PFSK-1 (cell line): Measurements from ENCODE around the gene TNFRSF13B.

ENCODE experiments used
- FOXP2 ChIP-seq: optimal IDR thresholded peaks from 2 replicates; pipeline ENCODE3; 2011; ENCODE audit warnings: borderline replicate concordance, control low read depth, inconsistent platforms; ENCODE audit not compliant: insufficient read depth; ENCODE audit errors: extremely low read length, extremely low read depth
- POLR2AphosphoS5 ChIP-seq: IDR thresholded peaks from 2 replicates; pipeline ENCODE4 v1.6.1; 2012; ENCODE audit warnings: low read depth, mild to moderate bottlenecking, control low read depth, low read length, moderate library complexity
- REST ChIP-seq, 2 experiments: IDR thresholded peaks; 2 replicates each; pipeline versions ENCODE4 v1.6.1 to v1.8.0; 2011 to 2012; ENCODE audit warnings: low read depth in 2 of 2, low read length in 2 of 2, control low read depth in 1 of 2, inconsistent platforms in 1 of 2, mild to moderate bottlenecking in 1 of 2, moderate library complexity in 1 of 2; ENCODE audit not compliant: insufficient read depth in 1 of 2
- SIN3A ChIP-seq: IDR thresholded peaks from 2 replicates; pipeline ENCODE4 v1.6.1; 2012; ENCODE audit warnings: mild to moderate bottlenecking, low read length, moderate library complexity, borderline replicate concordance; ENCODE audit not compliant: insufficient read depth
- TAF1 ChIP-seq: IDR thresholded peaks from 2 replicates; pipeline ENCODE4 v1.6.1; 2012; ENCODE audit warnings: low read length, control low read depth, borderline replicate concordance; ENCODE audit not compliant: insufficient read depth

TNFRSF13B gene

GRCh38 chr17:16975744-16976625 lies 4.1 kb upstream of the TNFRSF13B start:
- no peak for TF ChIP-seq REST (IDR thresholded peaks at IDR 0.05; ENCODE audit: insufficient read depth in 1 of 2, low read depth in 2 of 2, low read length in 2 of 2)
- no peak for TF ChIP-seq FOXP2
- TF ChIP-seq TAF1 = no peak
- TF ChIP-seq SIN3A = no peak
- no peak for TF ChIP-seq POLR2AphosphoS5

GRCh38 chr17:16975277-16975651 lies 3.3 kb upstream of the TNFRSF13B start:
- no peak for TF ChIP-seq POLR2AphosphoS5
- no peak for TF ChIP-seq FOXP2
- no peak for TF ChIP-seq TAF1
- TF ChIP-seq SIN3A = no peak
- TF ChIP-seq REST (IDR thresholded peaks at IDR 0.05; ENCODE audit: insufficient read depth in 1 of 2, low read depth in 2 of 2, low read length in 2 of 2) = no peak

GRCh38 chr17:16974569-16975276 lies 2.8 kb upstream of the TNFRSF13B start:
- no peak for TF ChIP-seq POLR2AphosphoS5
- TF ChIP-seq SIN3A = no peak
- no peak for TF ChIP-seq FOXP2
- no peak for TF ChIP-seq TAF1
- no peak for TF ChIP-seq REST (IDR thresholded peaks at IDR 0.05; ENCODE audit: insufficient read depth in 1 of 2, low read depth in 2 of 2, low read length in 2 of 2)

GRCh38 chr17:16973760-16974540 lies 2.0 kb upstream of the TNFRSF13B start:
- no peak for TF ChIP-seq FOXP2
- no peak for TF ChIP-seq TAF1
- TF ChIP-seq SIN3A = no peak
- no peak for TF ChIP-seq REST (IDR thresholded peaks at IDR 0.05; ENCODE audit: insufficient read depth in 1 of 2, low read depth in 2 of 2, low read length in 2 of 2)
